GM10266 (cell line): Measurements from ENCODE around the gene MAPKAPK3.

Experiments
- DNase-seq: peaks from one replicate; pipeline ENCODE4 v3.0.0; 2012; ENCODE audit errors: extremely low spot score
- TF ChIP-seq, protein P1 (sequence below): IDR thresholded peaks from 2 replicates; pipeline ENCODE4 v1.5.1; 2012; ENCODE audit warnings: mild to moderate bottlenecking, low read depth; ENCODE audit not compliant: control insufficient read depth, insufficient read depth; ENCODE audit errors: missing control alignments

The MAPKAPK3 gene

GRCh38 chr3:50599716-50600118 lies 17.2 kb upstream of the MAPKAPK3 start:
- DNase-seq, result no peak
- TF ChIP-seq, protein P1, sequence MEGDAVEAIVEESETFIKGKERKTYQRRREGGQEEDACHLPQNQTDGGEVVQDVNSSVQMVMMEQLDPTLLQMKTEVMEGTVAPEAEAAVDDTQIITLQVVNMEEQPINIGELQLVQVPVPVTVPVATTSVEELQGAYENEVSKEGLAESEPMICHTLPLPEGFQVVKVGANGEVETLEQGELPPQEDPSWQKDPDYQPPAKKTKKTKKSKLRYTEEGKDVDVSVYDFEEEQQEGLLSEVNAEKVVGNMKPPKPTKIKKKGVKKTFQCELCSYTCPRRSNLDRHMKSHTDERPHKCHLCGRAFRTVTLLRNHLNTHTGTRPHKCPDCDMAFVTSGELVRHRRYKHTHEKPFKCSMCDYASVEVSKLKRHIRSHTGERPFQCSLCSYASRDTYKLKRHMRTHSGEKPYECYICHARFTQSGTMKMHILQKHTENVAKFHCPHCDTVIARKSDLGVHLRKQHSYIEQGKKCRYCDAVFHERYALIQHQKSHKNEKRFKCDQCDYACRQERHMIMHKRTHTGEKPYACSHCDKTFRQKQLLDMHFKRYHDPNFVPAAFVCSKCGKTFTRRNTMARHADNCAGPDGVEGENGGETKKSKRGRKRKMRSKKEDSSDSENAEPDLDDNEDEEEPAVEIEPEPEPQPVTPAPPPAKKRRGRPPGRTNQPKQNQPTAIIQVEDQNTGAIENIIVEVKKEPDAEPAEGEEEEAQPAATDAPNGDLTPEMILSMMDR, result no peak

DNA sequence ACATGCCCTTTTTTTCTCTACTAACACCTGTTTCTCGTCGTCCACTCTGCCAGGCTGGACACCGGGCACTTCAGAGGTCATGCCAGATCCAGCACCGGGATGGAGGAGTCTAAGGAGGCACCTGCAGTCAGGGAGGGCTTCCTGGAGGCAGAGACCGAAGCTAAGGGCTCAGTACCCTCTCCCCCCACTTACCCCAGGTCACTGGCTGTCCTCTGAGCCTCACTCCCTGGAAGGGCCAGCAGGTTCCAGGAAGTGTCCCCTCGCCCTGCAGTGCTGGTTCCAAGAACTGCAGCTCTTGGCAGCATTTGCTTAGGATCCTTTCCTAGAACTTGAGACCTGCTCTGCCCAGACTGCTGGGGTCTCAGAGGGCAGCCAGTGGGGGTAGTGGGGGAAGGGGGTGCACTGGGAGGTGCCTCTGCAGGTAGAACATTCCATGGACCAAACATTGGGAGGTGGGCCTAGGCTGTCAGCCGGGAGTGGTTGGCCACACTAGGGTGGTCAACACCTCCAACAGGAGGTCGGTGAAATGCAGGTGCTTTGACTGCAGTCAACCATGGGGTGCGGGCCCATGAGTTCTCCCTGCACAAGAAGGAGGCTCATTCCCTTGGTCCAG lies 16.7 kb upstream of the MAPKAPK3 start:
- TF ChIP-seq, protein P1, result no peak
- DNase-seq, result no peak

GRCh38 chr3:50600841-50601591 lies 15.9 kb upstream of the MAPKAPK3 start:
- peak; percentile 43 for DNase-seq
- TF ChIP-seq, protein P1, result no peak

- no peak for DNase-seq
- TF ChIP-seq, protein P1, result no peak
Observed at GRCh38 chr3:50602595-50603191, 14.3 kb upstream of the MAPKAPK3 start.

- no peak for DNase-seq
- TF ChIP-seq, protein P1, result no peak
Observed at GRCh38 chr3:50603261-50604109, 13.5 kb upstream of the MAPKAPK3 start.

DNA sequence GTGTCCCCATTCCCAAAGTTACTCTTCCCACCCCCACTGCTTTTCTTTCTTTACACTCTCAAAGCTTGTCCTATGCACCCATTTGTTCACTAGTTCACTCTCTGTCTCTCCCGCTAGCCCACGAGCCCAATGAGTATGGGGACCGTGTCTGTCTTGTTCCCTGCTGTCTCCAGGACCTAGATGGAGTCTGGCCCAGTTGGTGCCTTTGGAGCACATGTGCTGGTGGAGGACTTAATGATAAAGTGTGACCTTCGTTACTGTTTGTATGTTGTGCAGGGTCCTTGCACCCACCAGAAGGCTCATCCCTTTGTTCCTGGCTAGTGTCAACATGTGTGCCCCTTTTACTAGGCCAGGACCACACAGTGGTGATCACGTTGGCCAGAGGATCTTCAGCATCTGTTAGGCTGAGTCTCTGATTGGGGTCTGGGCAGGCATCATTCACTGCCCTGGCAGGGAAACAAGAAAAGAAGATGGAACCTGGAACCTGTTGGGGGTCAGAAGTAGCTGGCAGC lies 12.8 kb upstream of the MAPKAPK3 start:
- TF ChIP-seq, protein P1, result no peak
- no peak for DNase-seq
